ENCODE results near the gene DNAH6. TPM values are rescaled to one million over a fixed set of nuclear protein-coding genes. Genes with fewer than 3 reads are reported as not detected.

DNAH6 gene
- total and polyA plus RNA-seq, 2 of the 8 experiments (the other 6 are each of a cell fraction or from before 2014, with no cell fraction given) = 0.06 to 0.43 TPM

DNA sequence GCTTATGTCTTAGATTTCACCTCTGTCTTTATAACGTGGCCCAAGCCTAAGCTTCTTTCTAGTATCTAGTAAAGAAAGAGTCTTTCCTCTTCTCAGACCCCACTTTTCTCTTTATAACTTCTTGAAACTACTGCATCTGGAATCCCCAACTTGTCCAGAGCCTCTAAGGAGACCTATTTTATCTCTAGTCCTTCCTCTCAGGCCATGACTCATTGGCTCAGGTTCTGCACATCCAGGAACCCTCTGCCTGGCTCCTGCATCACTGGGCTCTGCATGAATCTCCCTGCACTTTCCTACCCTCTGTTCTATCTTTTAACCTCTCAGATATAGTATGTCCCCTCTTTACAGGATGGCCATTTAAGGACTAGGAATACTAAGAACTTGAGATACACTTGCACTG lies 124.7 kb downstream of the DNAH6 start:
- Histone ChIP-seq H3K14ac (ENCODE audit: insufficient read length) (no peak overlapping the region), H3K4me1 (replicated peaks in 1 of 4; ENCODE audit: control insufficient read depth in 3 of 4, insufficient read depth in 4 of 4, low read length in 3 of 4) (no peaks in the 10 kb centered on the region), H3K79me1 (ENCODE audit: low read depth, low read length) (no peaks in the 10 kb centered on the region), H2BK20ac (ENCODE audit: low read length) (no peak overlapping the region), H3K56ac (replicated peaks; ENCODE audit: insufficient read length, low read depth, low read length) (no peak overlapping the region), H3K23me2 (ENCODE audit: low read depth, low read length) (no peaks in the 10 kb centered on the region), H2BK15ac (ENCODE audit: low read length) (no peak overlapping the region), H2AFZ (ENCODE audit: low read length) (no peak overlapping the region), H3K18ac (ENCODE audit: extremely low read depth, low read length) (no peak overlapping the region), H3K27me3 (replicated peaks in 1 of 4; ENCODE audit: control insufficient read depth in 3 of 4, extremely low read depth in 1 of 4, insufficient read depth in 3 of 4, low read length in 3 of 4) (peaks cover 0 to 2% (median 0%) of the 10 kb centered on the region in 4 experiments; a peak in 2 of 7 replicates), H3K4me3 (ENCODE audit: extremely low read depth in 1 of 4, insufficient read depth in 2 of 4, low read depth in 3 of 4, low read length in 4 of 4) (no peak overlapping the region), H3K9ac (replicated peaks in 1 of 4; ENCODE audit: extremely low read depth in 1 of 4, low read depth in 3 of 4, low read length in 3 of 4) (no peak overlapping the region), H3K79me2 (ENCODE audit: control insufficient read depth in 1 of 2, insufficient read depth in 2 of 2, low read length in 2 of 2) (no peaks in the 10 kb centered on the region), H3K27ac (ENCODE audit: low read depth, low read length) (no peak overlapping the region), H3K4ac (replicated peaks; ENCODE audit: insufficient read length, low read depth, low read length) (no peak overlapping the region), H4K20me1 (replicated peaks in 1 of 2; ENCODE audit: control insufficient read depth in 1 of 2, insufficient read depth in 2 of 2, low read length in 2 of 2) (no peaks in the 10 kb centered on the region), H3K23ac (ENCODE audit: insufficient read length) (no peak overlapping the region), H3K9me3 (ENCODE audit: insufficient read depth in 2 of 2, low read depth in 1 of 2, low read length in 1 of 2) (no peaks in the 10 kb centered on the region; a peak in 1 of 4 replicates), H3K4me2 (ENCODE audit: insufficient read depth in 1 of 2, low read depth in 2 of 2, low read length in 2 of 2) (no peak overlapping the region), H3K36me3 (ENCODE audit: control insufficient read depth in 2 of 4, insufficient read depth in 4 of 4, low read length in 3 of 4) (no peaks in the 10 kb centered on the region; a peak in 1 of 8 replicates), H2AK5ac (ENCODE audit: low read depth, low read length) (no peak overlapping the region), H4K8ac (ENCODE audit: extremely low read depth, insufficient read depth, low read length) (no peak overlapping the region), H4K91ac (replicated peaks; ENCODE audit: insufficient read length, low read length) (no peak overlapping the region), H2BK120ac (replicated peaks; ENCODE audit: low read depth, low read length) (no peak overlapping the region), H2BK5ac (ENCODE audit: low read depth, low read length) (no peak overlapping the region), H4K5ac (ENCODE audit: insufficient read length, low read depth, low read length) (no peak overlapping the region), H2BK12ac (ENCODE audit: low read depth, low read length) (no peak overlapping the region)
- 82% methylated on average over 1 of the region's 1 CpG; no CpG with 5 or more reads in 1 of the 2 experiments for WGBS, 2 experiments (ENCODE audit: extremely low coverage in 1 of 2, insufficient coverage in 1 of 2, insufficient read length in 1 of 2, insufficient replicate concordance in 2 of 2, low coverage in 1 of 2, low lambda C conversion rate in 2 of 2, missing lambda C conversion rate in 1 of 2)
- FAIRE-seq (no peak), DNase-seq (ENCODE audit: low read depth in 1 of 2, low spot score in 2 of 2) (no peak)
- ChIA-PET POLR2A (ENCODE audit: partially characterized antibody) (no interaction called here), CTCF (ENCODE audit: partially characterized antibody) (no interaction called here)
- TF ChIP-seq BCL11A (IDR thresholded peaks at IDR 0.05; ENCODE audit: low read depth in 2 of 2, low read length in 2 of 2) (no peak), TEAD4 (IDR thresholded peaks at IDR 0.05; ENCODE audit: low read depth, low read length) (no peak), SRF (IDR thresholded peaks at IDR 0.05; ENCODE audit: low read depth, low read length) (no peak), KDM1A (IDR thresholded peaks at IDR 0.05; ENCODE audit: borderline replicate concordance, low read length) (no peak), RXRA (IDR thresholded peaks at IDR 0.05; ENCODE audit: insufficient read depth, low read depth, low read length) (no peak), POLR2AphosphoS5 (IDR thresholded peaks at IDR 0.05; ENCODE audit: low read depth, low read length) (no peak), EP300 (IDR thresholded peaks at IDR 0.05; ENCODE audit: borderline replicate concordance in 1 of 2, low read depth in 2 of 2, low read length in 2 of 2) (no peak), CHD1 (IDR thresholded peaks at IDR 0.05; ENCODE audit: low read depth, low read length) (no peak), HDAC6 (IDR thresholded peaks at IDR 0.05; ENCODE audit: low read depth, low read length) (no peak), YY1 (IDR thresholded peaks at IDR 0.05; ENCODE audit: low read depth, low read length) (no peak), RBBP5 (IDR thresholded peaks at IDR 0.05; ENCODE audit: borderline replicate concordance, low read depth, low read length) (no peak)
- TF ChIP-seq, protein P1, sequence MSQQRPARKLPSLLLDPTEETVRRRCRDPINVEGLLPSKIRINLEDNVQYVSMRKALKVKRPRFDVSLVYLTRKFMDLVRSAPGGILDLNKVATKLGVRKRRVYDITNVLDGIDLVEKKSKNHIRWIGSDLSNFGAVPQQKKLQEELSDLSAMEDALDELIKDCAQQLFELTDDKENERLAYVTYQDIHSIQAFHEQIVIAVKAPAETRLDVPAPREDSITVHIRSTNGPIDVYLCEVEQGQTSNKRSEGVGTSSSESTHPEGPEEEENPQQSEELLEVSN (IDR thresholded peaks at IDR 0.05) = no peak
- TF ChIP-seq, protein P2, sequence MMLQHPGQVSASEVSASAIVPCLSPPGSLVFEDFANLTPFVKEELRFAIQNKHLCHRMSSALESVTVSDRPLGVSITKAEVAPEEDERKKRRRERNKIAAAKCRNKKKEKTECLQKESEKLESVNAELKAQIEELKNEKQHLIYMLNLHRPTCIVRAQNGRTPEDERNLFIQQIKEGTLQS (IDR thresholded peaks at IDR 0.05; ENCODE audit: insufficient read depth, low read depth, low read length) = no peak
